Motor neuron (in vitro differentiated cells): ENCODE data around the gene COX7A2L. TPM values are rescaled to one million over a fixed set of nuclear protein-coding genes. Genes with fewer than 3 reads are reported as not detected.
A peak's percentile ranks its signal among the peaks of the same experiment; 100 is the strongest.

Experiments
- ATAC-seq, 8 experiments: fragments of 200-7000 bp; cut with Tn5 transposase; replicated peaks in 6 of 8; 2 replicates each; pipeline ENCODE4 v1.8.0; 2021; ENCODE audit warnings: mild to moderate bottlenecking in 8 of 8, moderate library complexity in 8 of 8
- H3K27ac ChIP-seq, 2 donors: fragments of 250-450 bp; sonication (Bioruptor Pico); 2 replicates each; pipeline ENCODE4 v1.9.0; 2021; ENCODE audit warnings: antibody characterized with exemption in 2 of 2, mild to moderate bottlenecking in 2 of 2, moderate library complexity in 1 of 2
- H3K4me1 ChIP-seq, 2 donors: fragments of 250-450 bp; sonication (Bioruptor Pico); replicated peaks in 1 of 2; 2 replicates each; pipeline ENCODE4 v1.6.1; 2021; ENCODE audit warnings: antibody characterized with exemption in 2 of 2, mild to moderate bottlenecking in 2 of 2, moderate library complexity in 1 of 2
- H3K4me3 ChIP-seq, 5 donors: fragments of 250-450 bp; sonication (Bioruptor Pico); 2 replicates each; pipeline ENCODE4 v1.9.0; 2021; ENCODE audit warnings: antibody characterized with exemption in 5 of 5, mild to moderate bottlenecking in 5 of 5, moderate library complexity in 4 of 5
- WGBS, 10 experiments: fragments of 450-650 bp; shearing (Covaris generic); methylation state at CpG; one replicate each; pipeline ENCODE4 v1.0.0; 2022; 5-methylcytosine and 5-hydroxymethylcytosine counted together
- in situ Hi-C, 9 experiments: fragments of 400-800 bp; cut with MboI; loops; one replicate each; pipeline ENCODE4 v1.15.0; 2021; ENCODE audit warnings: low sequenced_read_pairs in 9 of 9, low pct_unique_long_range_greater_than_20kb in 2 of 9; ENCODE audit not compliant: unreplicated experiment in 9 of 9
- total RNA-seq, 8 experiments: library from RNA; unstranded; fragments of 300-600 nt; gene quantifications; 2 replicates each; pipeline versions ENCODE4 v1.2.3 to v1.2.4, GENCODE V29; 2022

The COX7A2L gene
- total RNA-seq, 8 experiments from 2014 or later, result 97.5 to 299 (median 176) TPM

DNA sequence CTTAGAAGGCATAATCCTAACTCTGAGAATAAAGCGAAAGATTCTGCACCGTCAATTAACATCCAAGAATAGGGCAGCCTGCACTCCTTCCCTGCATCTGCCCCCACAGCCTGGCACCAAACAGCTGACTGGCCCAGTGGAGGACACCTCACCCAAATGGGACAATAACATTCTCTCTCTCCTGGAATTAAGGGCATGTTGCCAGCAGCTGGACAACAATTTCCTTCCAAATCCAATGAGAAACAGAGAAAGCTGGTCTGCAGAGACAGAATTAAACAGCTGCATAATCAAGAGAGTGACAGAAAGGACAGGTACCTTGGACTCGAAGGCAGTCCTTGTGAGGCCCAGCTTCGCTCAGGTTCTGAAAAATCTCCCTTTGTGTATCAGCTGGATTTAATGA lies 15.0 kb downstream of the COX7A2L start:
- in situ Hi-C loops, result loop anchor here in 1 of 9 experiments (25.0 kb wide), 1 partner anchor 484 kb away; no protein-coding TSS in a partner anchor
- H3K27ac ChIP-seq, result no peak overlapping the region
- WGBS, 10 experiments, result 80 to 100% (median 100%) methylated on average over 1 to 4 of the region's 4 CpGs; no CpG with 5 or more reads in 4 of the 10 experiments

DNA sequence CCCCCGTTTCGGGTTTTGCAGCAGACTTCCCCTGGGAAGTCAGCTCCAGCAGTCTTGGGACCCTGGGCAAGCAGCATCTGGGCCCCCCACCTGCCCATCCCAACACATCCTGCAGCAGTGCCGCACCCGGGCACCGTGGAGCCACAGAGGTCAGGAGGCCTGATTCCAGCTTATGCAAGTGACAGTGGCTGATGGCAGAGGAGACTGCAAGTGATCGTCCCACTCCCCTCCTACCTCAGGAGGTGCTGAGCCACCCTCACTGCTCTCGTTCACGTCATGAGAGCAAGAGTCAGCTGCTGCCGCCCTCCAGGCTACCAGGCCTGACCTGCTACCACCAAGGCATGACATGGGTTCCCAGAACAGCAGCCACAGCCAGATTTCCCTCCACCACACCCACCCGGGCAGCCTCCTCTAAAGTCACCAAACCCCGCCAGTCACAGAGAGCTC lies 18.2 kb downstream of the COX7A2L start:
- H3K27ac ChIP-seq, result peak overlapping the region in 1 of 2 donors; percentile 53
- peaks cover 13 to 15% of the 10 kb centered on the region in 2 donors for H3K4me1 ChIP-seq
- in situ Hi-C loops, result loop anchor here in 1 of 9 experiments (25.0 kb wide), 1 partner anchor 481 kb away; no protein-coding TSS in a partner anchor
- peak; percentile 7 to 75 (median 54) for ATAC-seq
- H3K4me3 ChIP-seq, result no peak overlapping the region
- 61 to 100% (median 90%) methylated on average over 1 to 7 of the region's 11 CpGs; no CpG with 5 or more reads in 3 of the 10 experiments for WGBS, 10 experiments

More for the DNA sequence above, 15.0 kb downstream of the COX7A2L start:
- no peak for ATAC-seq
- Histone ChIP-seq H3K4me1 (peaks cover 13 to 15% of the 10 kb centered on the region in 2 donors), H3K4me3 (no peak overlapping the region)

DNA sequence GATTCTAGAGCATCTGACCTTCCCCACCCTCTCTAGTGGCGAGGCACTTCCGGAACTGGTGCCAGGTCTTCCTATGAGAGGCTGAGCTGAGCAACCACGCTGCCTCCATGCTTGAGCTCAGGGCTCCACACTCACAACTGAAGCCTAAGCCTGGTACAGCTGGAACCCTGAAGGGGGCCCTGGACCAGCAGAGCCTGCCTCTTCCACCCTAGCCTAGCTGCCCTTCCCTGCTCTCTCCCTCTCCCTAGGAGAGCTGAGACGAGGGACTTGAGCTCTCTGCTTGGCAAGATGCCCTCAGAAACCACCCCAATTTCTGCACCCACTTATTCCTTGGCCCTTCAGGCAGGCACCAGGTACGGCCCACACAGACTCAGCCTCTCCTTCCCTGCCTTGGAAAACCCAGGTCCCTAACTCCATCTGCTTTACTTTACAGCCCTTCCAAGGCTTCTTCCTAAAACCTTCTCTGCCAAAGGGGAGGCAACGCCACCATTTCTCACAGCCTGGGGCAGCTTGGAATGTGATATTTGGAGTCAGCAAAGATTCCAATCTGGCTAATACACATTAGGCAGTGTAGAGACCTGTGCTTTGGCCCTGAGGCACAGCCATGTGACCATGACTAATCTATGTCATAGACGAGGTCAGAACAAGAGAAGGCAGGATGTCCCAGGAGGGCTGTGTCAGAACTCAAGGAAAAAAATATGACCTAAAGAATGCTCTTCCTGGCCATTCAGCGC lies 18.8 kb downstream of the COX7A2L start:
- peaks cover 13 to 15% of the 10 kb centered on the region in 2 donors for H3K4me1 ChIP-seq
- H3K4me3 ChIP-seq, result no peak overlapping the region
- in situ Hi-C loops, result loop anchor here in 1 of 9 experiments (25.0 kb wide), 1 partner anchor 480 kb away; no protein-coding TSS in a partner anchor
- H3K27ac ChIP-seq, result peak overlapping the region; percentile 28 to 53
- 0 to 100% (median 67%) methylated on average over 1 to 5 of the region's 8 CpGs; no CpG with 5 or more reads in 3 of the 10 experiments for WGBS, 10 experiments
- ATAC-seq, result peak; percentile 53 to 99 (median 92)

DNA sequence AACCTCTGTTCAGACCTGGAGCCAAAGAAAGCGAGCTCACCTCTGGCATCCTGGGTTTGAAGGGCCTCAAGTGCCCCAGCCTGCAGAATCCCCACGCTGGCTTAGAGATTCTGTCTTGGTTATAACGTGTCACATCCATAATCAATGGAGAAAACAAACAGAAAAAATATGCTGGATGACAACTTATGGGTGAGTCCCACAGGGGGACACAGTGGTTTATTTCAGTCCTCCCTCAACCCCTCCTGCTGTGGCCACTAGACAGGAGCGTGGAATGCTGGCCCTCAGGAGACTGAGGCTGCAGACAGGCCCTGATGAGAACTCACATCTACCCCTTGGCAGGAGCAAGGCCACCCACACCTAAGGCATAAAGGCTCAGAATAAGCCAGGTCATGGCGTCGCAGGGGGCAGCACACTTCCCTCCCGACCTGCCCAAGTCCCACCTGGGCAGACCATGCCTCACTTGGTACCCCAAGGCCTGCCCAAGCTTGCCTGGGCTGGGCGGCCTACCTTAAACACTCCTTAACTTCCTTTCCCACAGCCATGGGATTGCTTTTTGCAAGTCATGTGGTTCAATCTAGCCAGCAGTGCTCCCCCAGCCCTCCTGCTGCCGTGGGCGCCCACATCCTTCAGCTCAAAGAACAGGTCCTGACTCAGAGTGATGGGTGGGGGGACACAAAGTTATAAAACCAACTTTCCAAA lies 19.9 kb downstream of the COX7A2L start:
- Histone ChIP-seq H3K27ac (no peak overlapping the region), H3K4me1 (peaks cover 13 to 15% of the 10 kb centered on the region in 2 donors), H3K4me3 (no peak overlapping the region)
- no peak for ATAC-seq
- WGBS, 10 experiments, result 67 to 100% (median 85%) methylated on average over 1 to 7 of the region's 10 CpGs; no CpG with 5 or more reads in 4 of the 10 experiments
- in situ Hi-C loops, result loop anchor here in 1 of 9 experiments (25.0 kb wide), 1 partner anchor 479 kb away; no protein-coding TSS in a partner anchor

DNA sequence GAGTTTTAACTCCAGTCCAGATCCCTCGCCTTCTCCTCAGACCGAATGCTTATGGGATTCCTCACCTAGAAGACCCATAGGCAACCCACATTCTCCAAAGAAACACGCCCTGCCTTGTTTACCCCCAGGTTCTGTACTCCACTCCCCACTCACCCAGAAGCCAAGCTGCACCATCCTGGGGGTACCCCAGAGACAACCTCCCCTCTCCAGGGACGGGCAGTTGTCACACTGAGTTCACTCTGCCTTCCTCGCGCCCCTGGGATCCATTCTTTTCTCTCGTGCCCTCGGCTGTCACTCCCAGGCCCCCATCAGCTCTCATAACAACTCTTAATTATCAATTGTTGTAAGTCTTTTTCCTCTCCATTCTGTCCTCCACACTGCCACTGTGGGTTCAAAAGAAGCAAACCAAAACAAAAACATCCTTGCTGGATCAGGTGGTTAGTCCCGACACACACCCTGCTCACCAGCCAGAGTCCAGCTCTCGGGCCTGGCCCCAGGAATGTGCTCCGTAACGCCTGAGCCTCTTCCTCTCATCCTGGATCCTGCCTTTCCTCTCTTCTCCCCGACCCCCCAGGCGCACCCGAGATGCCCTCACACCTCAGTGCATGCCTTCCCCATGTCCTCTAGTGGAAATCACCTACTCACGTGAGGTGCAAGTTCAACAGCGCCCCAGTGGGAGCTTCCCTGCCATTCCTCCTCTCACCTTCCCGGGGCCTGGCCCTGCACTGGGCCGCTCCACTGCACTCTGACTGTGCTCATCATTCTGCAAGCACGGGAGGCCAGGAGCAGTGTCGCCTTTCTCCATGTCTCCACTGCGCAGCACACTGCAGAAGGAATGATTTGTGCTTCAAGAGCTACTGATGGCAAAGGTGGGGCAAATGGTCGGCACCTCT lies 20.7 kb downstream of the COX7A2L start:
- no peak for ATAC-seq

DNA sequence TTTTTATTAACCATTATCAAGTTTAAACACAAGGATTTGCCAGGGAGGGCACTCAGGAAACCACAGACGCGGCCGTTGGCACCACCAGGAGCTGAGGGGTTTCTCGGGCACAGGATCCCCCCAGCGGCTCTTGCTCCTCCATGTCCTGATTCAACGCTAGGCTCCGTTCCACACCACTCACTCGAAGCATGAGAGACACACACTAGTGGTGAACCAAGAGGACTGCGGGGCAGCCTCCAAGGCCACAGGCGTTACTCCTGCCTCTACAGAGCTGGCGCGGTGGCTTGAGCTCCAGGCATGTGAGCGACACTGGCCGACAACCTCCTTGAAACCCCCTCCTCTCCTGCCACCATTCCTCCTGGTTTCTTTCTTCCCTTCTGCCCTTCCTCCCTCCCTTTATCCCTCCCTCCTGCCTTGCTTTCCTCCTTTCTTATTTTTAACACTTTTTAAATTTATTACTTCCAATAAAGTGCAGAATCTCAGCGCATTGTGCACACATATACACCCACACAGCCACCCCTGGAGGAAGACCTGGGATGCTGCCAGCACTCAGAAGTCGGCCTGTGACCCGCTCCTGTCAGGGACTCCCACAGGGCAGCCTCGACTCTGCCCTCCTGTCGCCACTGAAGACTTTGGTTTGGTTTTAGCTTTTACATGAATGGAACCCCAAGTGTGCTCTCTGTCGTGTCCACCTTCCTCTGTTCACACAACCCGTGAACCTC lies 21.7 kb downstream of the COX7A2L start:
- Histone ChIP-seq H3K4me3 (no peak overlapping the region), H3K27ac (no peak overlapping the region), H3K4me1 (peaks cover 13 to 15% of the 10 kb centered on the region in 2 donors)
- WGBS, 10 experiments, result 68 to 100% (median 92%) methylated on average over 1 to 11 of the region's 21 CpGs; no CpG with 5 or more reads in 1 of the 10 experiments
- peak in 2 of 8 experiments; percentile 7 to 36 for ATAC-seq
- in situ Hi-C loops, result loop anchor here in 1 of 9 experiments (25.0 kb wide), 1 partner anchor 477 kb away; no protein-coding TSS in a partner anchor

More for the DNA sequence above, 20.7 kb downstream of the COX7A2L start:
- 90 to 100% (median 95%) methylated on average over 1 to 13 of the region's 23 CpGs; no CpG with 5 or more reads in 2 of the 10 experiments for WGBS, 10 experiments
- H3K27ac ChIP-seq, result no peak overlapping the region
- H3K4me1 ChIP-seq, result peaks cover 13 to 15% of the 10 kb centered on the region in 2 donors
- in situ Hi-C loops, result loop anchor here in 1 of 9 experiments (25.0 kb wide), 1 partner anchor 478 kb away; no protein-coding TSS in a partner anchor
- no peak overlapping the region for H3K4me3 ChIP-seq

DNA sequence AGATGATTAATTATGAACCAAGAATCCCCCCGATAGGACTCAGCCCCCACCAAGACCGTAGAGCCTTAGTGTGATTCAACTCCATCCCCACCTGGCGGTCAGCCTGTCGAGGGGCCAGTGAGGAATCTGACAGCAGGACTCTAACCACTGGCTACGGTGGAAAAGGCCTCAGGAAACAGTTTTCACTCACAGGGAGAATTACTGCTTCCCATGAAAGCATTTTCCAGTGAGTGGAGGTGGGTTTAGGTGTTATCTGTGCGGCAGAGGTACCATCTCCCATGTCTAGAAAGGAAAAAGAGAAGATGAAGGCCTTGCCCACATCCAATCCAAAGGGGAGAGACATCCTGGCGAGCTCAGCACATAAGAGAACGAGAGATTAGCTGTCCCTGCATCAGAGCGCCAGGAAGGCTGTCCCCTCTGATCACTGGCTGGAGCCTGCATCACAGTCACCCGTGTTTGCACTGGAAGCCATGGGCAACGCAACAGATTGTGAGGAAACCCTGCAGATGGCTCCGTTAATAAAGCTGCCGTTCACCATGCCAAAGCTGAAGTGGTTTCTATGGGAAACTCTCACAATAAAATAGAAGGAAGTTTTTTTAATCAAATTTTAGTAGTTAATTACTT lies 22.3 kb downstream of the COX7A2L start:
- no peak overlapping the region for H3K27ac ChIP-seq
- ATAC-seq, result peak in 1 of 8 experiments; percentile 64

DNA sequence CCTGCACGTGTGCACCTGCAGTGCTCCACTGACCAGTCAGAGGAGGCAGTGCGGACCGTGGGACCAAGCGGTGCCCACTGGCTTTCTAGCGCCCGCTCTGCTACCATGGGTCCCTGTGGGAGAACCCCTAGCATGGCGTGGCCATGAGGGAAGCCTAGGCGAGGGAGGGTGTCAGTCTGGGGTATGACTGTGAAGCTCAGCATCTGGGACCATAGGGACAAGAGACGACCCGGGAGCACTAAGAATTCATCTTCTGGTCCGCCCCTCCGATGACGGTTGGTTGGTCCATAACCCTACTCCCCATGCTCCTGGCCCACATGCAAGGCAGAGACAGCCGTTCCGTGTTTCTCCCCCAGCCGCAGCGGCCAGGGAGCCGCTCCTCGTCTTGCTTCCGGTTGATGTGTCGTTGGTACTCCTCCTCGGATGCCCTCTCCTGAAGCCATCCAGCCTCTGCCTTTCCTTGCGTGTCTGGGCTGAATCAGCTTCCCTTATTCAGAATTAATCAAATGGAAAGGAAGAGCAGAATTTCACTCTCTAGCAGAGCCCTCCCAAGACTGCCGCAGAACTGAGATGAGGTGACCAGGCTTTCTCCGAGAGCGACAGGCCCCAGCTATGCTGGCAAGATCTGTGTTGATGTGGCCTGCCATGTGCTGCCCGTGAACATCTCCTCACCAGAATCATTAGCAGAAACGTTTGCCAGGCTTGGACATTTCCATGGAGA lies 23.0 kb downstream of the COX7A2L start:
- in situ Hi-C loops, result loop anchor here in 1 of 9 experiments (25.0 kb wide), 1 partner anchor 476 kb away; no protein-coding TSS in a partner anchor
- Histone ChIP-seq H3K4me3 (no peak overlapping the region), H3K4me1 (peaks cover 10 to 12% of the 10 kb centered on the region in 2 donors), H3K27ac (no peak overlapping the region)
- no peak for ATAC-seq
- 86 to 97% (median 89%) methylated on average over 5 to 17 of the region's 28 CpGs; no CpG with 5 or more reads in 5 of the 10 experiments for WGBS, 10 experiments

More for the DNA sequence above, 22.3 kb downstream of the COX7A2L start:
- H3K4me1 ChIP-seq, result peaks cover 13 to 15% of the 10 kb centered on the region in 2 donors
- no peak overlapping the region for H3K4me3 ChIP-seq
- 80 to 100% (median 91%) methylated on average over 1 to 12 of the region's 13 CpGs; no CpG with 5 or more reads in 2 of the 10 experiments for WGBS, 10 experiments
- in situ Hi-C loops, result loop anchor here in 1 of 9 experiments (25.0 kb wide), 1 partner anchor 476 kb away; no protein-coding TSS in a partner anchor

DNA sequence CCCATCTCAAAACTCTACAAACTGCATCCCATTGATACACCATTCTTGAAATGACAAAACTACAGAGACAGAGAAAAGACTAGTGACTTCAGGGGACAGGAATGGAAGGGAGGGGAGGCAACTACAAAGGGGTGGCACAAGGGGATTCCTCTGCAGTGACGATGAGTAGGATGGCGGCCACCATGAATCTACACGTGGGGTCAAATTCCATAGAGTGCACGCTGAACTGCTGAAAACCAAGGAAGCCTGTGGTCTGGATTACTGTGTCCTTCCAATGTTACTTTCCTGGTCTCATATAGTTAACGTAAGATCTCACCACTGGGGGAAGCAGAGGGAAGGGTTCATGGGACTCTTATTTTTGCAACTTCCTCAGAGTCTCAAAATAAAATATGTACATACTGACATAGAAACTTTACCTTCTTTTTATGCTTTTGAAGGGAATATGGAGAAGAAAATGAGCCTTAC lies 23.6 kb downstream of the COX7A2L start:
- Histone ChIP-seq H3K4me1 (peaks cover 4 to 6% of the 10 kb centered on the region in 2 donors), H3K4me3 (no peak overlapping the region), H3K27ac (no peak overlapping the region)
- in situ Hi-C loops, result loop anchor here in 1 of 9 experiments (25.0 kb wide), 1 partner anchor 475 kb away; no protein-coding TSS in a partner anchor
- 94 to 100% (median 100%) methylated on average over 1 to 5 of the region's 5 CpGs; no CpG with 5 or more reads in 2 of the 10 experiments for WGBS, 10 experiments
- peak in 2 of 8 experiments; percentile 7 to 8 for ATAC-seq

DNA sequence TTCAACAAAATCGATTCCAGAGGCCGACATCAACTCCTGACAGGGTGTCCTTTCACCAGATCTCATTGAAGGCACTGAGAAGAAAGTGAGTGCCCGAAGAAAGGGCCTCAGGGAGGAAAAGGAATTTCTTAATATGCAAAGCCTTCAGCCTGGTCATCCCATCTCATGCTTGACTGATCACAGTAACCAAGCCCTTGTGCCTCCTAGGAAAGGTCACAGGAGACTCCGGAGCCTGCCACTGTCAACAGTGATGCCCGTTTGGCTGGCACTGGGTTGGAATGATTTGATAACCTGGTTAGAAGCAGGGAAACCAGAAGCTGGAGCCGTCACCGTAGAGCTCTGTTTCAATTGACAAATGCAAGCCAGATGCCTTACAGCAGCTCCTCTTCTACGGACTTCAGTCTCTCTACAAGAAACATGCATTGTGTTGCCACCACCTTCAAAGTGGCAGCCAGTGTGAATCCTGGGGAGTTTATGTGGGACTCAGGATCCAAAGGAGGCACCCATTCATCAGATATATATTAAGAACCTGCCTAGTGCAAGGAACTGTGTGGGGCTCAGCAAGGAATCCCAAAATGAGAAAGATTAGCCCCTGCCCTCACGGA lies 24.6 kb downstream of the COX7A2L start:
- WGBS, 10 experiments, result 74 to 100% (median 87%) methylated on average over 2 to 8 of the region's 9 CpGs
- in situ Hi-C loops, result loop anchor here in 1 of 9 experiments (25.0 kb wide), 1 partner anchor 474 kb away; no protein-coding TSS in a partner anchor
- peak in 2 of 8 experiments; percentile 9 to 15 for ATAC-seq
- H3K4me3 ChIP-seq, result no peak overlapping the region
- no peak overlapping the region for H3K27ac ChIP-seq
- no peaks in the 10 kb centered on the region for H3K4me1 ChIP-seq
